Stimulated activated naive CD8-positive, alpha-beta T cell treated with anti-CD3 and anti-CD28 coated beads, Interleukin-15, Interleukin-2, amounts not matched to agents 100 U/mL and 50 U/mL, for 24 hours (primary cell): ENCODE measurements around the gene PSD.
"Not testable (repeated sequence)": the region's sequence is repeated elsewhere in the genome, so short reads cannot be mapped to it uniquely, and the experiment has no call there.

Source experiments
- ATAC-seq: fragments of 150-1000 bp; cut with Tn5 transposase; one replicate; pipeline ENCODE4 v1.10.0; 2021
- DNase-seq: peaks from one replicate; pipeline ENCODE4 v3.0.0; 2021

Gene PSD

DNA sequence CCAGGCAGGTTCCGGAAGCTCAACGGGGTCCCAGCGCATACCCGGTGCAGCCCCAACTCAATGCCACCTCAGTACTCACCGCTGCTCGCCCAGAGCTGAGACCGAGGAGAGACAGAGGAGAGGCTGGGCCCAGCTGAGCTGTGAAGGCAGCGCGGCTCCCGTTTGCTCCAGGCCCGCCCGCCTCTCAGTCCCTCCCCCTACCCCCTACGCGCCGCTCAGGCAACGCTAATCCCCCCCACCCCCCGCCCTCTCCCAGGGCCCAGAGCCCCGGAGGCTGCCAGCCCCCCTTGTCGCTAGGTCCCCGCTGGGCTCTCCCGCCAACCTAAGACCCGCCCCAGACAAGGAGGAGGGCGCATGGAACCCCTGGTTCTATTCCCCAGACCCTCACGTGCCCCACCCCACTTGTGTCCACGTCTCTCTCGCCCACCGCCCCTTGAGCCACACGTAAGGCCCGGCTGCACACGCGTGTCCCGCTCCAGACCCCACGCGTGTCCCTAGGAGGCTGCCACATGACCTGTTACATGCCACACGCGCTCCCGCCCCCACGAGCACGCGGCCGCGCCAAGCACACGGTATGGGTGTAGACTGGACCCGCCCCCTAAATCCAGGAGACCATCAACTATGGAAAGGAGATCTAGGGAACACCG lies at the start of gene PSD:
TSS of gene PSD (minus strand) at position 164 of the 647 bp plus-strand sequence. CDS start 1,747 bp downstream, outside the sequence.
- ATAC-seq (no peak), DNase-seq (no peak)

DNA sequence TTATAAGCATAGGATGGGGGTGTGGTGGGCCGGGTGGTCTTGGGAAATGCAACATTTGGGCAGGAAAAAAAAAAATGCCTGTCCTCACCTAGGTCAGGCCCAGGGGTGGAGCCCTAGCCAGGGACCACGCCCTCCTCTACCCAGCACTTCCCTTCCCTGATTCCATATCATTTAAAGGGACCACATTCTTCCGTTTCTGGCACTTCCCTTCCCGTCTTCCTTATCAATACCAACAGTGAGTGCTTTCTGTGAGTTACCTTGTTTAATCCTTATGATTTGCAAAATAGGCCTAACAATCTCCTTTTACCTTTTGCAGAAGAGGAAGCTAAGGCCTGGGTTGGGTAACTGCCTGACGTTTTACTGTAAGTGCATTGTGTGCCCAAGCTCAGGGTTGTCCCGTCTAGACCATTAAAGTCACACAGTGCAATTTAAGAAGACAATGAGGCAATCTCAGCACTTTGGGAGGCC lies 49.4 kb upstream of the PSD start:
- ATAC-seq (no peak), DNase-seq (no peak)

DNA sequence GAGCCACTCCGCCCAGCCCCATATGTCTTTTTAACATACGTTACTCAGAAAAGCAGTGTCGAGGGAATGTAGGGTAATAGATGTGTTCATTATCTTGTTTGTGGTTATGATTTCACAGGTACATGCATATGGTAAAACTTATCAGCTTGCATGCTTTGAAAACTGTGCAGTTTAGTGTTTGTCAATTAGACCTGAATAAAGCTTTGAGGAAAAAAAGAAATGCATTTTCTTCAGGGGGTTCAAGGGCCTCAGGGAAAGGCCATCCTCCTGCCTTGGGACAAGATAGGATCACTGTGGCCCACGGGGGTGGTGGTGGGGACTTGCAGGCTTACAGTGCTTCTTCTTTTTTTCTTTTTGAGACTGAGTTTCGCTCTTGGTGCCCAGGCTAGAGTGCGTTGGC lies 48.7 kb upstream of the PSD start:
- DNase-seq (no peak), ATAC-seq (no peak)

DNA sequence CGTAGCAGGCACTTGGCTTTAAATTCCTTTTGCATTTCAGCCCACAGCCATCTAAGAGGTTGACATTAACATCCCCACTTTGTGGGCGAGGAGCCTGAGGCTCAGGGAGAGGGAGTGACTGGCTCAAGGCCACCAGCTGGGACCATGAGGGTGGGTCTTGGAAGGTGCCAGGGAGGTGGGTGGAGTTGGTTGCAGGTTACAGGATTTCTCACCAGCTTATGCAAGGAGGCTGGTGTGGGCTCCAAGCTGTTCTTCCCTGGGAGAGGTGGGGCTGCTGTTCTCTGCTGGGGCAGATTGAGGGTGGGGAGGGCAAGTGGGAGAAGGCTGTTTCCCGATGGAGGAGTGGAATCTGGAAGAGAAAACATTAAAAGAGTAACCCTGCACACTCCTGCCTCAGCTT lies 46.9 kb upstream of the PSD start:
- DNase-seq (no peak), ATAC-seq (no peak)

DNA sequence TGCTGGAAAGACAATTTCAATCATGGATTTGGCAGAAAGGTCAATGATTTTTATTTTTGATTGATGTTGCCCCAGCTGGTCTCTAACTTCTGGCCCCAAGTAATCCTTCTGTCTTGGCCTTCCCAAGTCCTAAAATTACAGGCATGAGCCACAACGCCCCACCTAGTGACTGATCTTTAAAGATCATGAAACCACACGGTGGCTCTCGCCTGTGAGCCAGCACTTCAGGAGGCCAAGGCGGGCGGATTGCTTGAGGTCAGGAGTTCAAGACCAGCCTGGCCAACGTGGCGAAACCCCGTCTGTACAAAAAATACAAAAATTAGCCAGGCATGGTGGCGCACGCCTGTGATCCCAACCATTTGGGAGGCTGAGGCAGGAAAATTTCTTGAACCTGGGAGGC lies 45.4 kb upstream of the PSD start:
- ATAC-seq (no peak), DNase-seq (no peak)

DNA sequence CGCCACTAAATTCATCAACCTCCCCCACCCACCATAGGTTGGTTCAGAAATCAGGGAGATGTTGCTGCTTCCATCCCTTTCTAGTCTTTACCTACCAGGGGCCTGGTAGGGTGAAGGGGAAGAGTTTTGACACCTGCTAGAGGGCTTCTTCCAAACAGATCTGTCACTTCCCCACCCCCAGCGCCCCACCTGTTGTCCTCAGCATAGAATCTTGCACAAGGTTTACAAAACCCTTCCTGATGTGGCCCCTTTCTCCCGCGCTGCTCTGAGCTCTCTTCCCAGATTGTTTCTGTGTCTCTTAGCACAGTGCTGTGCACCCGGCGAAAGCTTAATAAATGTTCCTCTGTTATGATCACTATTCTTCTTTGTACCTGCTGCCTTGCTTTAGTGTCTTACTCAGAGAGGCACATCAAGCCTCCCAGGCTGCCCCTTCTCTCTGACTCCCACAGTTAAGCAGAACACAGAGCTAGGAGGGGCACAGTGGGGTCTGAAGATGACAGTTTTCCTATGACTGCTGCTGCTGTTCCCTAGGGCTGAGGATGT lies 44.0 kb upstream of the PSD start:
- DNase-seq (no peak), ATAC-seq (no peak)

DNA sequence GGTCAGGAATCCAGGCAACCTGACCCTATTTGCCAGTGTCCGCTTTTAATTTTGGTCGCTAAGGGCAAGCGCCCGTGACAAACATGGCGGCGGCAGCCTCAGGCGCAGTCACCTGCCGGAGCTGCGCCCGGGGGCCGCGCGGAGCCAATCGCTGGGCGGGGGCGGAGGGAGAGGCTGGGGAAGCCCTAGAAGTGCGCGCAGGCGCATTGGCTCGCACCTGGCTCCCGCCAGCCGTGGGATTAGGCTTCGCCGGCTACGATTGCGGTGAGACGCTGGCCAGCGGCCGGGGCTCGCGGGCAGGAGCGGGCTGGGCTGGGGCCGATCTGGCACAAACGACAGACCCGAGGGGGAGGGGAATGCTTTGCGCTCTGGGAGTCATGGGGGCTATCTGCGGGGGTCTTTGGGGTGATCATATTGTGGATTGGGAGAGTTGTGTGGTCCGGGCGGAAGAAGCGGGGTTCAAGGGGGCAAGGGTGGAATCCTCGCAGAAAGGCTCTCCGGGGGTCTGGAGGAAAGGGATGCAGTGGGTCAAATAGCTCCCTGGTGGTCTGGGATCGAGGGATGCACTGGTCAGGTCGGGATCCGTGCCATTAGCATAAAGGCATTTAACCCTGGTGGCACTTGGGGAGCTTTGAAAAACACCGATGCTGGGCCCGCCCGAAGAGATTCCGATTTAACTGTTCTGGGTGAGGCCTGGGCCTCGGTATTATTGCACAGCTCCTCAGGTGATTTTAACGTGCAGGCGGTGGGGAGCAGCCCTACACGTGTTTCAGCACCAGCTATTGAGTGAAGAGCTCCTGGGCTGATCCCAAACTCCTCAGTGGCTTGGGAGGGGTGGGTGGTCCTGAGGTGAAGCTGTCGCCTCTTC lies 42.8 kb upstream of the PSD start:
- peak; percentile 92 for ATAC-seq

DNA sequence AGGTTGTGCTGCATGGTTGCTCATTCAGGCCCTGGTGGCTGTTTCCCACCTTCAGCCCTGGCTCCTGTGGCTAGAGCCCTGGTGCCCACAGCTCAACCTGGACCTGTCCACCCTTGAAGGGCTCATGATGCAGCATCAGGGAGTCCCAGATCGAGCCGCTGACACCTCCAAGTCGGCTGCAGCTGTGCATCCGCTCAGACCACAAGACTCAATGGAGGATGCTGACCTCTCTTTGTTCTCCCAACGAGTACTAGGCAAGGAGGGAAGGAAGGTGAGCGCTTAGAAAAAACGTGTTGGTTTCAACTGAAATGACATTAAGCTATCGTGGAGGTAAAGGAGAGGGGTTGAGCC lies 42.2 kb upstream of the PSD start:
- DNase-seq (no peak), ATAC-seq (peak; percentile 34)

More for the DNA sequence above, 42.8 kb upstream of the PSD start:
- DNase-seq, result peak; percentile 97

DNA sequence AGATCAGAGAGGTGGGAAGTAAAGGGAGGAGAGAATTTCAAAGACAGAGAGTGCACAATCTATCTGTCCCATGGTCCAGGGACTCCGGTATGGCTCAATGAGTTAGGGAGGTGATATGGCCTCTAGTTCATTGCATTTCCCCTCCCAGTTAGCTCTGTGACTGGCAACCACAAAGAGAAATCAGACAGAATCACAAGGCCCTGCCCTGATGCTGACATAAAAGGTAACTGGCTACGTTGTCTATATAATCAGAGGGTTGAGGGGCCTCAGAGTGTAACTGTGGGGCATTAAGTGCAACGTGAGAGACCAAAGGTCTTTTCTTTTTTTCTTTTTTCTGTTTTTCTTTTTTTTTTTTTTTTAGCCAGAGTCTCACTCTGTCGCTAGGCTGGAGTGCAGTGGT lies 40.1 kb upstream of the PSD start:
- no peak for ATAC-seq
- no peak for DNase-seq

DNA sequence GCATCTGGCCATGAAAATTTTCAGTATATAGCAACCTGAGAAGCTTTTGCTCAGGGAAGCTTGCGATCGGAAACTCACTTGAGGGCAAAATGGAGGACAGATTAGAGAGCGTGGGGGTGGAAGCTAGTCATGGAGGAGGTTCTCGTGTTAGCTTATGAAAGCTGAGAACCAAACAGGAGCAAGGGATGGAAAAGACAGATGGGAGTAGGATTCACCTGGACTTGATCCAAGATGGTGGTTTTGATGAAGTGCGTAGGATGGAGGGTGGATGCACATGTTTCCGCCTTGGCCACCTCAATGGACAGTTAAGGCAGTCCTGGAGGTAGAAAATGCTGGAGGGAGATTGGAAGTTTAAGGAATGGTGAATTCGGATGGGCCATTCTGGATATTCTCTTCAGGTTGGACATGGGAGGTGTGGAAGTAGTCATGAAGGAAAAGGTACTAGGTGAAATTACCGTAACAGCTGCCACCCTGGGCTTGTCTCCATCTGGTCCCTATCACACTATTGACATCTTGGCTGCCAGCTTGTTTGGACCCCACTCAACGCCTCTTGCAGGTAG lies 39.1 kb upstream of the PSD start:
- no peak for DNase-seq
- no peak for ATAC-seq

DNA sequence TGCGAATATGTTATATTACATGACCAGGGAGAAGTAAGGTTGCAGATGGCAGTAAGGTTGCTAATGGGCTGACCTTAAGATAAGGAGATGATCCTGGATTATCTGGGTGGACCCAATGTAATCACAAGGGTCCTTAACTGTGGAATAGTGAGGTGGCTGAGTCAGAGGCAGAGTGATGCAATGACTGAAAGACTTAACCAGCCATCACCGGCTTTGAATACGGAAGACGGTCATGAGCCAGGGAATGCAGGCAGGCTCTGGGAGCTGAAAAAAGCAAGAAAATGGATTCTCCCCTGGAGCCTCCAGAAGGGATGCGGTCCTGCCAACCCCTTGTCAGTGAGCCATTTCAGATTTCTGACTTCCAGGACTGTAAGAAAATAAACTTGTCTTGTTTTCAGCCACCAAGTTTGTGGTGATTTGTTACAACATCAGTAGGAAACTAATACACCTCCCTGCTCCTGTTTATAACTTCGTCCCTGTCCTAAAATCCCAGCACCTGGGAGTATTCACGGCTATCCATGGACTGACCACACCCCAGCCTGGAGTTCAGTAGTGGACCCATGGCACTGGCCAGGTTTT lies 37.4 kb upstream of the PSD start:
- no peak for DNase-seq
- no peak for ATAC-seq

DNA sequence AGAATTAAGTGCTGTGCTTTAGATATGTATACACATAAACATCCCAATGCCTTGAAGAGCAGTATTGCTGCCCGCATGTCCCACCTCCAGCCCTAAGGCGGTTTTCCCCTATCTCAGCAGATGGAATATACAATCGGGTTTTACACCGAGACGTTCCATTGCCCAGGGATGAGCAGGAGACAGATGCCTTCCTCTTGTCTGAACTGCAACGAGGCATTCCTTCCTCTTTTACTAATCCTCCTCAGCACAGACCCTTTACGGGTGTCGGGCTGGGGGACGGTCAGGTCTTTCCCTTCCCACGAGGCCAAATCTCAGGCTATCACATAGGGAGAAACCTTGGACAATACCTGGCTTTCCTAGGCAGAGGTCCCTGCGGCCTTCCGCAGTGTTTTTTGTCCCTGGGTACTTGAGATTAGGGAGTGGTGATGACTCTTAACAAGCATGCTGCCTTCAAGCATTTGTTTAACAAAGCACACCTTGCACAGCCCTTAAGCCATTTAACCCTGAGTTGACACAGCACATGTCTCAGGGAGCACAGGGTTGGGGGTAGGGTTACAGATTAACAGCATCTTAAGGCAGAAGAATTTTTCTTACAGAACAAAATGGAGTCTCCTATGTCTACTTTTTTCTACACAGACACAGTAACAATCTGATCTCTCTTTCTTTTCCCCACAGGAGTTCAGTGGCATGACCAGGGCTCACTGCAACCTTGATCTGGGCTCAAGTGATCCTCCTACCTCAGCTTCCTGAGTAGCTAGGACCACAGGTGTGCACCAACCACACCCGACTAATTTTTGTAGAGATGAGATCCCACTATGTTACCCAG lies 36.3 kb upstream of the PSD start:
- DNase-seq, ATAC-seq: not testable (repeated sequence)

DNA sequence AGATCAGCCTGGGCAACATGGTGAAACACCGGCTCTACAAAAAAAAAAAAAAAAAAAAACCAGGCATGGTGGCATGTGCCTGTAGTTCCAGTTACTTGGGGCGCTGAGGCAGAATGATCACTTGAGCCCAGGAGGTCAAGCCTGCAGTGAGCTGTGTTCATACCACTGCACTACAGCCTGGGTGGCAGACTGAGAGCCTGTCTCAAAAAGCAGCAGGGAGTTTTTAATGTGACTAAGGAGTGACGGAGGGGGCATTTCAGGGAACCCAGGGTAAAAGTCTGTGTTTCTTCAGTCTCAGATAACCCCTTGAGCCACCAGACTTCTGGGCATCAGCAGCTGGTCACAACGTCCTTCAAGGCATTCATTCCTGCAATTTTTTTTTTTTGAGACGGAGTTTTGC lies 34.9 kb upstream of the PSD start:
- DNase-seq, result no peak
- no peak for ATAC-seq

DNA sequence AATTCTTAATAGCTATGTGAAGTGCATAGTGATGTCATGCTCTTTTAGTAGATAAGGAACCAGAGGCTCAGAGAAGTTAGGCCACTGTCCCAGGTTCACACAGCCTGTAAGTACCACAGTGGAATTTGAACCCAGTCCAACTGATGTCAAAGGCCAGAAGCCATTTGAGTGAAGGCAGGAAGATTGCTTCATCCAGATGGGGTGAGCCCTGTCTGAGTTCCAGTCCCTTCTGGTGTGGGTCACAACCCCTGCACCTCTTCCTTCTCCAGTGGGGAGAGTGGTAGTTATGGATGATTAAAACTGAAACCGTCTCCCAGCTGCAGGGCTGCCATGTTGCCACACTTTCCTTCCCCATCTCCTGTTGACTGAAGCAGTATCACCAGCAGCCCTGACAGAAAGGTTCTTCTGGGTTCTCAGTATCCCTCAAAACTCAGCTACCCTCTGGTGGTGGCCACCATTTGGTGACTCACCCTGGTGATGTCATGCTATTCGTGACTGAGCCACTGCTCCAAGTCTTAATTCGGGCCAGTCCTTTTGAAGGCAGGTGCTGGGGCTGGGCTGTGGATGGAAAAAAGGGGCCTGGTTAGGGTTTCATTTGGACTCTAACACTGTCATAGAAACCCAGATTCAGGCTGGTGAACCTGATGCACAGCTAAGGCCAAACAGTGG lies 34.2 kb upstream of the PSD start:
- ATAC-seq, result peak; percentile 83
- peak; percentile 83 for DNase-seq

DNA sequence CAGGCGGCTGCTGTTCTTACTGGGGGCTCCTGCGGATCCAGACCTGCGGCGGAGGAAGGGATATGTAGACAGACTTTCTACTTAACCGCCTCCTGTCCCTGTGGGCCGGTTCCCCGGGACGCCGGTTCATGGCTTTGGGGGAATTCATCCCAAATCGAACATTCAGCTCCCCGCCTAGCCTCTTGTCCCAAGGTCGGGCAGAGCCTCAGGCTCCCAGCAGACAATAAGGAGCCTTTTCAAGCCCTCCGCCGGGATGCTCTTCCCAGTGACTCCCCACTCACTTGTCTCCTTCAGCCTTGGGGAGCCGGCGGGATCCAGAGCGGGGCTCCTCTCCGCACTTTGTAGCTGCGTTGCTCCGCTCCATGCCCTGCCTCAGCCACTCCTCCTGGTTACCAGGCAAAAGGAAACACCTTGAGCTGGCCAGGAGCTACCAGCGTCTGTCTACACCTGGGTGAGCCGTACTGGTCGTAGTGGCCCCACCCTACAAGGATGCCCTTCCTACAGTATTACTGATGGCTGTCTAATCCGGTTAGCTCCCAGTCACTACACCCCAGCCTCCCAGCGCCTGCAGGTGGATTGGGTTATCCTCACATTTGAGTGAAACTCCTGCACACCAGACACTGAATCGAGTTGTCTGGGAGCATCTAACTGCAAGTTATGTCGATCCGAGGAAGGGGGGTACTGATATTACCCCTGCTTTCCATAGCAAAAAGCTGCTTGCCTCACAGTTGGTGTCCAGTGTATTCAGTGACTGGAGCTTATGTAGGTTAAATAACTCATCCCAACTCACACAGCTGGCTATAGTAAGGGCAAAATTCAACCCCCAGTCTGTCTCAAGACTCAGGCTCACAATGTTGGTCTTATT lies 32.8 kb upstream of the PSD start, which contains the start of gene C10orf95:
TSS of gene C10orf95 (minus strand) at position 439 of the 865 bp plus-strand sequence. CDS start 450 bp downstream, outside the sequence.
- ATAC-seq (no peak), DNase-seq (peak; percentile 36)

DNA sequence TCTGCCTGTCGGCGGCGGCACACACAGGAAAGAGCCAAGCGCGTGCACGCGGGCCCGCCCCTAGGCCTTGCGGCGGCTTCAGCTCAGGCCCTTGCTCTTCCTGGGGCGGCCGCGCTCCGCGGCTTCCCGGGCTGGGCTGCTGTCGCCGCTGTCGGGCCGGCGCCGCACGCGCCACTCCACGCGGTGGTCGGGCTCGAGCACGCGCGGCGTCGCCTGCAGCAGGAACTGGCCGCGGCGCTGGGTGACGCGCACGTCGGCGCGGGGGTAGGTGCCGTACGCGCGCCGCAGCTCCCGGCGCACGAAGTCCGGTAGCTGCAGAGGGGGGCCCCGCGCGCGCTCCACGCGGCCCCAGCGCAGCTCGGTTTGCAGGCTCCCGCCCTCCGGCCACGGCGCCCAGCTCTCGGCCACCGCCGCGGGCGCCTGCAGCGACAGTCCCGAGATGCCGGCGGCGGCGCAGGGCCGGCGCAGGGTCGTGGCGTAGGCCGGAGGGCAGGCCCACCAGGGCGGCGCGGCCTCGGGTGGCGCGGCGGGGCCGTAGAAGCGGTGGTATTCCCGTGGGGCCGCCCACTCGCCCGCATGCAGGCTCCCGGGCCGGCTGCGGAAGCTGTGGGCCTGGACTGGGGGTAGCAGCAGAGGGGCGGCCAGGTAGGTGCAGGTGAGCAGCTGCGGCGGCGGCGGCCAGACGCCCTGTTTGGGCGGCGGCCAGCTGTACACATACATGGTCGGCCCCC lies 32.0 kb upstream of the PSD start:
- DNase-seq, result peak; percentile 87
- ATAC-seq, result peak; percentile 76

DNA sequence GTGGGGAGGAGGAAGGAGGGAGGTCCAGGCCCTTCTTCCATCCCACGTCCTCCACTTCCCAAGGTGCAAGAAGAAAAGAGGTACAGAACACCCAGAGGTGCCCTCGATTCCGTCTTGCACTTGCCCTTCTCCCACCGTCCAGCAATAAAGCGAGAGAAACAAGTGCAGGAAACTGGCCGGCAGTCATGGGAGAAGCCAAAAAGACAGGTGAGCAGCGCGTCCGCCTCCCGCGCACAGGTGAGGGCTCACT lies 31.5 kb upstream of the PSD start:
- no peak for DNase-seq
- no peak for ATAC-seq

DNA sequence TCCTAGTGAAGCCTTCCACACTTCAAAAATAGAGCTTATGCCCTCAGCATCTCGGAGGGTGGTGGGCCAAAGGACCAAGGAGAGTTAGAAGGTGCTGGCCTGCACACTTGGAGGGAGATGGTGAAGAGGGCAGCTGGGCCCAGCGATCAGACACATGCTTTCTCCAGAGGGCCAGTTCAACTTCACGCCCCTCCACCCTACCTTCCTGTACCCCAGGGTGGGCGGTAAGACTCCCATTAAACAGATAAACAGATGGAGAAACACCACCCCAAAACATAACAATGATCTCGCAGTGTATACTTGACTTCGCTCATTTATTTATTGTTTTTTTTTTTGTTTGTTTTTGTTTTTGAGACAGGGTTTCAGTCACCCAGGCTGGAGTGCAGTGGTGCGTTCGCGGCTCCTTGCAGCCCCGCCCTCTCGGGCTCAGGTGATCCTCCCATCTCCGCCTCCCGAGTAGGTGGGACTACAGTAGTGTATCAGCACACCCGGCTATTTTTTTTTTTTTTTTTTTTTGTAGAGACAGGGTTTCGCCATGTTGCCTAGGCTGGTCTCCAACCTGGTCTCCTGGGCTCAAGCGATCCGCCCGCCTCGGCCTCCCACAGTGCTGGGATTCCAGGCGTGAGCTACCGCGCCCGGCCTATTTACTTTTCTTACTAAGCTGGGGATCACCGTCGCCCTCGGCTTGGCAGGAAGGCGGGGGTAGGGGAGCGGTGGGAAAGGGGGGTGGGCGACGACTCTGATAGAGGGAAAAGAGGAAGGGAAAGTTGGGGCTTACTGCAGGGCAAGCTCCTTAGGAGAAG lies 30.9 kb upstream of the PSD start:
- peak; percentile 86 for DNase-seq
- ATAC-seq, result peak; percentile 51

DNA sequence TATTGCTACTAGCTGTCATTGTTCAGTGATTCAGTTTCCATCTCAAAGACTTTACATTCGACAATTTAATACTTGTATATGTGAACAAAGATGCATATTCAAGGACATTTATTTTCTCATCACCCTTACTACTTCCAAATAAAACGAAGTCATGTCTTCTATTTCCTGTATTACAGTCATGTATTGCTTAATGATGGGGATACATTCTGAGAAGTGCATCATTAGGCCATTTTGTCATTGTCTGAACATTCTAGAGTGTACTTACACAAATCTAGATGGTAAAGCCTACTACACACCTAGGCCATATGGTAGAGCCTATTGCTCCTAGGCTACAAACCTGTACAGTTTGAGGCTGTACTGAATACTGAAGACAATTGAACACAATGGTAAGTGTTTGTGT lies 26.3 kb upstream of the PSD start:
- DNase-seq, result no peak
- ATAC-seq, result no peak
